Measurements from ENCODE around the gene TNFRSF1B.

Gene TNFRSF1B

GRCh38 chr1:12132078-12132477 lies 34.7 kb upstream of the TNFRSF1B start:
- Histone ChIP-seq H3K4me1 (ENCODE audit: insufficient read depth, low read length) (no peaks in the 10 kb centered on the region), H3K36me3 (ENCODE audit: insufficient read depth, low read depth, low read length) (peaks cover 9% of the 10 kb centered on the region; the same call in 1 of the 2 replicates), H3K9me3 (ENCODE audit: insufficient read depth, low read depth, low read length) (no peaks in the 10 kb centered on the region), H3K4me3 (ENCODE audit: low read length) (no peak overlapping the region), H3K27ac (ENCODE audit: low read length) (no peak overlapping the region), H3K27me3 (ENCODE audit: insufficient read depth, low read length) (no peaks in the 10 kb centered on the region), H3K9ac (ENCODE audit: low read depth, low read length) (no peak overlapping the region)

DNA sequence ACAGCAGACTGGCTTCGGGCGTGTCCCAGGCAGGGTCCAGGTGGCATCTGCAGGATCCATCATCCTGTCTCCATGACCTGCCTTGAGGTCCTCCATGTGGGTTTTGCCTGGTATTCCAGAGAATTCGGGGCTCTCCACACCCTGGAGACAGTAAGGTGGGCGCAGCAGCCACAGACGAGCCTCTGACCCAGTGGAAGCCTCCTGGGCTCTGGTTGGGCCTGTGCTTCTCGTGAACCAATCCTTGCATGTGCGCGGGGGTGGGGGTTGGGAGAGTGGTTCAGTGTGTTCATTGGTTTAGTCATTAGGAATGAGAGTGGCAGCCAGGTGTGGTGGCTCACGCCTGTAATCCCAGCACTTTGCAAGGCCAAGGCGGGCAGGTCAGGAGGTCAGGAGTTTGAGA lies 32.1 kb upstream of the TNFRSF1B start:
- H3K36me3 ChIP-seq (ENCODE audit: insufficient read depth, low read depth, low read length): no peaks in the 10 kb centered on the region
- no peak overlapping the region for H3K4me3 ChIP-seq (ENCODE audit: low read length)
- H3K9me3 ChIP-seq (ENCODE audit: insufficient read depth, low read depth, low read length): no peaks in the 10 kb centered on the region
- no peak overlapping the region for H3K27ac ChIP-seq (ENCODE audit: low read length)
- H3K4me1 ChIP-seq (ENCODE audit: insufficient read depth, low read length): no peaks in the 10 kb centered on the region
- no peak overlapping the region for H3K9ac ChIP-seq (ENCODE audit: low read depth, low read length)
- H3K27me3 ChIP-seq (ENCODE audit: insufficient read depth, low read length): no peaks in the 10 kb centered on the region

DNA sequence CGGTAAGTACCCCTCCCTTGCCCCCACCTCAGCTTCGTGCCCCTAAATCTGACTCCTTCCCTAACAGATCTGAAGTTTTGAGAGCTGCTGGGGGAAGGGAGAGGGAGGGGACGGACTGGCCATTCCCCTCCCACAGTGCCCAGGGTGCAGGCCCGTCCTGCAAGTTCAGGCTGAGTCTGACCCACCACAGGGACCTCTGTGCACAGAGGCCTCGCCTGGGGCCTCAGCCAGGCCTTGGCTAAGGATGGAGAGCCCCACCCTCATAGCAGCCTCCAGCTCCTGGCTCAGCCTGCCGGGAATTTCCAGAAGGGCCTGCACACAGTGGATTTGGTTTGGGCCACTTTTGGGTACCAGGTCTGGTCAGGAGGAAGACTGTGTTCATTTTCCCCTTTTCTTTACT lies 31.2 kb upstream of the TNFRSF1B start:
- H3K9me3 ChIP-seq (ENCODE audit: insufficient read depth, low read depth, low read length): no peaks in the 10 kb centered on the region
- H3K36me3 ChIP-seq (ENCODE audit: insufficient read depth, low read depth, low read length): no peaks in the 10 kb centered on the region
- H3K9ac ChIP-seq (ENCODE audit: low read depth, low read length): no peak overlapping the region
- no peaks in the 10 kb centered on the region for H3K4me1 ChIP-seq (ENCODE audit: insufficient read depth, low read length)
- no peak overlapping the region for H3K27ac ChIP-seq (ENCODE audit: low read length)
- no peaks in the 10 kb centered on the region for H3K27me3 ChIP-seq (ENCODE audit: insufficient read depth, low read length)
- H3K4me3 ChIP-seq (ENCODE audit: low read length): no peak overlapping the region

DNA sequence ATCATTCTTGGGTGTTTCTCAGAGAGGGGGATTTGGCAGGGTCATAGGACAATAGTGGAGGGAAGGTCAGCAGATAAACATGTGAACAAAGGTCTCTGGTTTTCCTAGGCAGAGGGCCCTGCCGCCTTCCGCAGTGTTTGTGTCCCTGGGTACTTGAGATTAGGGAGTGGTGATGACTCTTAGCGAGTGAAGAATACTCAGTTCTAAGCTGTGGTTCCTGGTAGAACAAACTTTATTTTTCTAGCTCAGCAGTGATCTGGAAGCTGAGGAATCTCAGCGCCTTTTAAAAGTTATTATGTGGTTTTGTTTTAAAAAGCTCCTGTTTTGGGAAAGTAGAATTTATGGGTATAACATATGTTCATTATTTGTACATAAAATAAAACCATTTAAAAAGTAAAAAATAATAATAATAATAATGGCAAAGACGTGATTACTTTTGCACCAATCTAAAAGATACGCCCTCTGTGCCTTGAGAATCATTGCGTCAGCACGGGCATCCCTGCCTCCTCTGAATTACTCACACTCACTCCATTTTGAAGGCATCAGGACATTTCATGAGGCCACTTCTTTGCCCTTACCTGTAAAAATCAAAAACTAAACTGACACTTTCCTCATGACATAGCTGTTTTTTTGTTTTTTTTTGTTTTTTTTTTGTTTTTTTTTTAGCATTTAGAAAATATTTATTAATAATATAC lies 29.7 kb upstream of the TNFRSF1B start:
- no peaks in the 10 kb centered on the region for H3K9me3 ChIP-seq (ENCODE audit: insufficient read depth, low read depth, low read length)
- H3K27ac ChIP-seq (ENCODE audit: low read length): no peak overlapping the region
- H3K36me3 ChIP-seq (ENCODE audit: insufficient read depth, low read depth, low read length): no peaks in the 10 kb centered on the region
- H3K27me3 ChIP-seq (ENCODE audit: insufficient read depth, low read length): no peaks in the 10 kb centered on the region
- no peaks in the 10 kb centered on the region for H3K4me1 ChIP-seq (ENCODE audit: insufficient read depth, low read length)
- no peak overlapping the region for H3K9ac ChIP-seq (ENCODE audit: low read depth, low read length)
- no peak overlapping the region for H3K4me3 ChIP-seq (ENCODE audit: low read length)

- Histone ChIP-seq H3K9ac (ENCODE audit: low read depth, low read length) (no peak overlapping the region), H3K4me1 (ENCODE audit: insufficient read depth, low read length) (no peaks in the 10 kb centered on the region), H3K27me3 (ENCODE audit: insufficient read depth, low read length) (no peaks in the 10 kb centered on the region), H3K4me3 (ENCODE audit: low read length) (no peak overlapping the region), H3K27ac (ENCODE audit: low read length) (no peak overlapping the region), H3K36me3 (ENCODE audit: insufficient read depth, low read depth, low read length) (no peaks in the 10 kb centered on the region), H3K9me3 (ENCODE audit: insufficient read depth, low read depth, low read length) (no peaks in the 10 kb centered on the region)
Observed at GRCh38 chr1:12138196-12139168, 28.3 kb upstream of the TNFRSF1B start.

- Histone ChIP-seq H3K4me3 (ENCODE audit: low read length) (no peak overlapping the region), H3K27ac (ENCODE audit: low read length) (no peak overlapping the region), H3K9ac (ENCODE audit: low read depth, low read length) (no peak overlapping the region), H3K27me3 (ENCODE audit: insufficient read depth, low read length) (no peaks in the 10 kb centered on the region), H3K36me3 (ENCODE audit: insufficient read depth, low read depth, low read length) (no peaks in the 10 kb centered on the region), H3K9me3 (ENCODE audit: insufficient read depth, low read depth, low read length) (no peaks in the 10 kb centered on the region), H3K4me1 (ENCODE audit: insufficient read depth, low read length) (no peaks in the 10 kb centered on the region)
Observed at GRCh38 chr1:12140016-12140415, 26.8 kb upstream of the TNFRSF1B start.

DNA sequence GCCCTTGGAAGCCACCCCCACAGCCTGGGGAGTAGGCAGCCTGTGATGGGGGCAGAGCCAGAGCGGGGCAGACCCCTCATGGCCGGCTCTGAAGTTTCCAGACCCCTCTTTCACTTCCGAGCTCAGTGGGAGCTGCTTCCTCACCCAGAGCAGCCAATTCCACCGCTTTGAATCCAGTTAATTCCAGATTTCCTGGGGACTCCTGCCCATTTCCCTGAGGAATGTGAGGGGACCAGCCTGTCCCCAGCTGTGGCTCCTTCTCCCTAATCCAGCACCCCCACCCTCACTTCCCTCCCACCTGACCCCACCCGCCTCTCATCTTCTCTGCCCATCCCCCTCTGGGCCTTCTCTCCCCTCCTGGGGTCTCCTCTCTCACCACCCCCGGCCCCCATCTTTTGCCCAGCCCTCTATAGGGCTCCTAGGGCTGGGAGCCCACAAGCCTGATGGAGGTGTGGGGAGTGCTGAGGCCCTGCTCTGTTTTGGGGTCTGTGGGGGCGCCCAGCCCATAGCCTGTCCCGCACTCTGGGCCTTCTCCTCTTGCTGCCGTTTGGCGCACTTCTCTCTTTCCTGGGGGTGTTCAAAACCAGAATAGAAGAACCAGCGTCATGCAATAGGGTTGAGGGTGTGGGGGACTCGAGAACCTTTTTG lies 26.2 kb upstream of the TNFRSF1B start:
- H3K4me1 ChIP-seq (ENCODE audit: insufficient read depth, low read length): no peaks in the 10 kb centered on the region
- H3K36me3 ChIP-seq (ENCODE audit: insufficient read depth, low read depth, low read length): no peaks in the 10 kb centered on the region
- H3K9ac ChIP-seq (ENCODE audit: low read depth, low read length): no peak overlapping the region
- H3K4me3 ChIP-seq (ENCODE audit: low read length): no peak overlapping the region
- no peaks in the 10 kb centered on the region for H3K27me3 ChIP-seq (ENCODE audit: insufficient read depth, low read length)
- no peaks in the 10 kb centered on the region for H3K9me3 ChIP-seq (ENCODE audit: insufficient read depth, low read depth, low read length)
- H3K27ac ChIP-seq (ENCODE audit: low read length): no peak overlapping the region

GRCh38 chr1:12141163-12141850 lies 25.5 kb upstream of the TNFRSF1B start:
- Histone ChIP-seq H3K27ac (ENCODE audit: low read length) (no peak overlapping the region), H3K27me3 (ENCODE audit: insufficient read depth, low read length) (no peaks in the 10 kb centered on the region), H3K9ac (ENCODE audit: low read depth, low read length) (no peak overlapping the region), H3K4me1 (ENCODE audit: insufficient read depth, low read length) (no peaks in the 10 kb centered on the region), H3K9me3 (ENCODE audit: insufficient read depth, low read depth, low read length) (no peaks in the 10 kb centered on the region), H3K36me3 (ENCODE audit: insufficient read depth, low read depth, low read length) (no peaks in the 10 kb centered on the region), H3K4me3 (ENCODE audit: low read length) (no peak overlapping the region)

- no peak overlapping the region for H3K9ac ChIP-seq (ENCODE audit: low read depth, low read length)
- no peaks in the 10 kb centered on the region for H3K27me3 ChIP-seq (ENCODE audit: insufficient read depth, low read length)
- no peaks in the 10 kb centered on the region for H3K9me3 ChIP-seq (ENCODE audit: insufficient read depth, low read depth, low read length)
- H3K27ac ChIP-seq (ENCODE audit: low read length): no peak overlapping the region
- H3K36me3 ChIP-seq (ENCODE audit: insufficient read depth, low read depth, low read length): no peaks in the 10 kb centered on the region
- H3K4me1 ChIP-seq (ENCODE audit: insufficient read depth, low read length): no peaks in the 10 kb centered on the region
- no peak overlapping the region for H3K4me3 ChIP-seq (ENCODE audit: low read length)
Observed at GRCh38 chr1:12142141-12142823, 24.5 kb upstream of the TNFRSF1B start.

- Histone ChIP-seq H3K4me3 (ENCODE audit: low read length) (no peak overlapping the region), H3K27me3 (ENCODE audit: insufficient read depth, low read length) (no peaks in the 10 kb centered on the region), H3K36me3 (ENCODE audit: insufficient read depth, low read depth, low read length) (no peaks in the 10 kb centered on the region), H3K4me1 (ENCODE audit: insufficient read depth, low read length) (no peaks in the 10 kb centered on the region), H3K9me3 (ENCODE audit: insufficient read depth, low read depth, low read length) (no peaks in the 10 kb centered on the region), H3K9ac (ENCODE audit: low read depth, low read length) (no peak overlapping the region), H3K27ac (ENCODE audit: low read length) (no peak overlapping the region)
Observed at GRCh38 chr1:12142891-12143630, 23.7 kb upstream of the TNFRSF1B start.
